ENCODE measurements around the gene ACOT8. TPM values are rescaled to one million over a fixed set of nuclear protein-coding genes. Genes with fewer than 3 reads are reported as not detected.

The ACOT8 gene
- total RNA-seq, 1 experiment from 2014 or later: 37.9 TPM

- no TSS peak for BruUV-seq (replicated peaks)
- no peak overlapping the region for H3K27ac Mint-ChIP-seq (ENCODE audit: unreplicated experiment)
- peaks cover 41% of the 10 kb centered on the region for H3K36me3 Mint-ChIP-seq (ENCODE audit: insufficient read depth, unreplicated experiment)
- CTCF ChIA-PET: interaction anchor here (0.5 kb wide), 1 partner anchor 604 kb away, joined by 3 read pairs; no protein-coding TSS in a partner anchor
- H3K4me1 Mint-ChIP-seq (ENCODE audit: low read depth, unreplicated experiment): no peaks in the 10 kb centered on the region
- no peaks in the 10 kb centered on the region for H3K9me3 Mint-ChIP-seq (ENCODE audit: low read depth, unreplicated experiment)
- H3K4me3 Mint-ChIP-seq (ENCODE audit: low read depth, unreplicated experiment): no peak overlapping the region
- TF ChIP-seq CTCF (IDR thresholded peaks at IDR 0.05; ENCODE audit: unreplicated experiment): no peak
- no peaks in the 10 kb centered on the region for H3K27me3 Mint-ChIP-seq (ENCODE audit: unreplicated experiment)
- intact Hi-C loops (cut with micrococcal nuclease; ENCODE audit: unreplicated experiment): no loop called here
- DNase-seq: no peak
These were observed 14.9 kb downstream of the ACOT8 start for GRCh38 chr20:45842169-45842812.

- Mint-ChIP-seq H3K27ac (ENCODE audit: unreplicated experiment) (no peak overlapping the region), H3K36me3 (ENCODE audit: insufficient read depth, unreplicated experiment) (peaks cover 40% of the 10 kb centered on the region), H3K4me3 (ENCODE audit: low read depth, unreplicated experiment) (no peak overlapping the region), H3K27me3 (ENCODE audit: unreplicated experiment) (no peaks in the 10 kb centered on the region), H3K4me1 (ENCODE audit: low read depth, unreplicated experiment) (no peaks in the 10 kb centered on the region), H3K9me3 (ENCODE audit: low read depth, unreplicated experiment) (no peaks in the 10 kb centered on the region)
- DNase-seq: no peak
- TF ChIP-seq CTCF (IDR thresholded peaks at IDR 0.05; ENCODE audit: unreplicated experiment): no peak
- intact Hi-C loops (cut with micrococcal nuclease; ENCODE audit: unreplicated experiment): no loop called here
- BruUV-seq (replicated peaks): no TSS peak
- CTCF ChIA-PET: interaction anchor here (0.6 kb wide), 1 partner anchor 1059 kb away, joined by 3 read pairs; no protein-coding TSS in a partner anchor
These were observed 15.6 kb downstream of the ACOT8 start for GRCh38 chr20:45841407-45842129.

- peaks cover 38% of the 10 kb centered on the region for H3K36me3 Mint-ChIP-seq (ENCODE audit: insufficient read depth, unreplicated experiment)
- H3K27ac Mint-ChIP-seq (ENCODE audit: unreplicated experiment): no peak overlapping the region
- intact Hi-C loops (cut with micrococcal nuclease; ENCODE audit: unreplicated experiment): no loop called here
- DNase-seq: no peak
- TF ChIP-seq CTCF (IDR thresholded peaks at IDR 0.05; ENCODE audit: unreplicated experiment): no peak
- CTCF ChIA-PET: interaction anchor here (1.1 to 1.7 kb wide), 3 partner anchors 16 to 94 kb away, joined by 3 to 4 read pairs (median 3); partner anchors contain the start of gene PCIF1
- H3K9me3 Mint-ChIP-seq (ENCODE audit: low read depth, unreplicated experiment): no peaks in the 10 kb centered on the region
- no peaks in the 10 kb centered on the region for H3K27me3 Mint-ChIP-seq (ENCODE audit: unreplicated experiment)
- no peaks in the 10 kb centered on the region for H3K4me1 Mint-ChIP-seq (ENCODE audit: low read depth, unreplicated experiment)
- no TSS peak for BruUV-seq (replicated peaks)
- H3K4me3 Mint-ChIP-seq (ENCODE audit: low read depth, unreplicated experiment): no peak overlapping the region
These were observed 16.4 kb downstream of the ACOT8 start for GRCh38 chr20:45840700-45841198.

- Mint-ChIP-seq H3K9me3 (ENCODE audit: low read depth, unreplicated experiment) (no peaks in the 10 kb centered on the region), H3K4me1 (ENCODE audit: low read depth, unreplicated experiment) (peaks cover 8% of the 10 kb centered on the region), H3K4me3 (ENCODE audit: low read depth, unreplicated experiment) (no peak overlapping the region), H3K27me3 (ENCODE audit: unreplicated experiment) (no peaks in the 10 kb centered on the region), H3K36me3 (ENCODE audit: insufficient read depth, unreplicated experiment) (peaks cover 41% of the 10 kb centered on the region), H3K27ac (ENCODE audit: unreplicated experiment) (no peak overlapping the region)
- CTCF ChIA-PET: no interaction called here
- no TSS peak for BruUV-seq (replicated peaks)
- intact Hi-C loops (cut with micrococcal nuclease; ENCODE audit: unreplicated experiment): no loop called here
- TF ChIP-seq CTCF (IDR thresholded peaks at IDR 0.05; ENCODE audit: unreplicated experiment): no peak
- DNase-seq: no peak
These were observed 20.4 kb downstream of the ACOT8 start for GRCh38 chr20:45836841-45837240.

All from Calu3 (cell line).